ENCODE results near the gene ALDOB. TPM values are rescaled to one million over a fixed set of nuclear protein-coding genes. Genes with fewer than 3 reads are reported as not detected.
A peak's percentile ranks its signal among the peaks of the same experiment; 100 is the strongest.

ALDOB gene
- total RNA-seq, 2 donors from 2014 or later, result not detected

- H3K9me3 Mint-ChIP-seq, result peaks cover 0 to 2% of the 10 kb centered on the region in 2 donors
- ATAC-seq (replicated peaks in 1 of 2), result no peak
Observed at GRCh38 chr9:101432171-101432570, 3.4 kb downstream of the ALDOB start.

GRCh38 chr9:101429736-101430135, 5.8 kb downstream of the ALDOB start:
- DNase-seq (no peak), ATAC-seq (replicated peaks in 1 of 2) (no peak)
- Mint-ChIP-seq H3K27me3 (ENCODE audit: low read depth) (peaks cover 16% of the 10 kb centered on the region), H3K9me3 (peaks cover 2% of the 10 kb centered on the region in 2 donors), H3K27ac (no peak overlapping the region), H3K4me3 (no peak overlapping the region), H3K4me1 (ENCODE audit: low read depth) (no peaks in the 10 kb centered on the region), H3K36me3 (ENCODE audit: insufficient read depth in 2 of 2) (no peaks in the 10 kb centered on the region)

More at GRCh38 chr9:101432171-101432570, 3.4 kb downstream of the ALDOB start:
- no peak overlapping the region for H3K4me3 Mint-ChIP-seq
- DNase-seq, result no peak
- H3K36me3 Mint-ChIP-seq (ENCODE audit: insufficient read depth in 2 of 2), result no peaks in the 10 kb centered on the region
- H3K27me3 Mint-ChIP-seq (ENCODE audit: low read depth), result peaks cover 37% of the 10 kb centered on the region
- H3K27ac Mint-ChIP-seq, result no peak overlapping the region
- no peaks in the 10 kb centered on the region for H3K4me1 Mint-ChIP-seq (ENCODE audit: low read depth)

GRCh38 chr9:101428909-101429308, 6.7 kb downstream of the ALDOB start:
- Mint-ChIP-seq H3K4me3 (no peak overlapping the region), H3K4me1 (ENCODE audit: low read depth) (no peaks in the 10 kb centered on the region), H3K27me3 (ENCODE audit: low read depth) (peaks cover 11% of the 10 kb centered on the region), H3K9me3 (peaks cover 2 to 6% of the 10 kb centered on the region in 2 donors), H3K36me3 (ENCODE audit: insufficient read depth in 2 of 2) (peaks cover 0 to 2% of the 10 kb centered on the region in 2 donors), H3K27ac (no peak overlapping the region)
- DNase-seq, result no peak
- no peak for ATAC-seq (replicated peaks in 1 of 2)

GRCh38 chr9:101427957-101428655, 7.5 kb downstream of the ALDOB start:
- Mint-ChIP-seq H3K36me3 (ENCODE audit: insufficient read depth in 2 of 2) (peaks cover 6% of the 10 kb centered on the region in 2 donors), H3K27me3 (ENCODE audit: low read depth) (peaks cover 7% of the 10 kb centered on the region), H3K27ac (no peak overlapping the region), H3K9me3 (peaks cover 7 to 13% of the 10 kb centered on the region in 2 donors), H3K4me3 (no peak overlapping the region), H3K4me1 (ENCODE audit: low read depth) (no peaks in the 10 kb centered on the region)
- no peak for ATAC-seq (replicated peaks in 1 of 2)
- no peak for DNase-seq

GRCh38 chr9:101427358-101427757, 8.2 kb downstream of the ALDOB start:
- no peak overlapping the region for H3K27ac Mint-ChIP-seq

GRCh38 chr9:101421653-101422065, 13.9 kb downstream of the ALDOB start:
- H3K4me3 Mint-ChIP-seq, result no peak overlapping the region
- no peaks in the 10 kb centered on the region for H3K27me3 Mint-ChIP-seq (ENCODE audit: low read depth)
- no peak for DNase-seq
- no peak for ATAC-seq (replicated peaks in 1 of 2)
- peaks cover 6% of the 10 kb centered on the region for H3K4me1 Mint-ChIP-seq (ENCODE audit: low read depth)
- no peak overlapping the region for H3K27ac Mint-ChIP-seq
- peaks cover 15 to 18% of the 10 kb centered on the region in 2 donors for H3K36me3 Mint-ChIP-seq (ENCODE audit: insufficient read depth in 2 of 2)
- H3K9me3 Mint-ChIP-seq, result peaks cover 17 to 29% of the 10 kb centered on the region in 2 donors

More at GRCh38 chr9:101427358-101427757, 8.2 kb downstream of the ALDOB start:
- Mint-ChIP-seq H3K36me3 (ENCODE audit: insufficient read depth in 2 of 2) (peaks cover 6 to 7% of the 10 kb centered on the region in 2 donors), H3K27me3 (ENCODE audit: low read depth) (peaks cover 7% of the 10 kb centered on the region), H3K4me1 (ENCODE audit: low read depth) (no peaks in the 10 kb centered on the region), H3K9me3 (peaks cover 8 to 14% of the 10 kb centered on the region in 2 donors), H3K4me3 (no peak overlapping the region)
- DNase-seq (no peak), ATAC-seq (replicated peaks in 1 of 2) (no peak)

GRCh38 chr9:101419863-101420262, 15.7 kb downstream of the ALDOB start:
- H3K36me3 Mint-ChIP-seq (ENCODE audit: insufficient read depth in 2 of 2), result peaks cover 15 to 21% of the 10 kb centered on the region in 2 donors
- no peak overlapping the region for H3K27ac Mint-ChIP-seq
- ATAC-seq (replicated peaks in 1 of 2) (no peak), DNase-seq (no peak)
- H3K4me1 Mint-ChIP-seq (ENCODE audit: low read depth), result peaks cover 6% of the 10 kb centered on the region
- H3K9me3 Mint-ChIP-seq, result peaks cover 17 to 31% of the 10 kb centered on the region in 2 donors
- no peaks in the 10 kb centered on the region for H3K27me3 Mint-ChIP-seq (ENCODE audit: low read depth)
- H3K4me3 Mint-ChIP-seq, result no peak overlapping the region

GRCh38 chr9:101418518-101419430, 16.8 kb downstream of the ALDOB start:
- ATAC-seq (replicated peaks in 1 of 2) (peak in 1 of 2 donors; percentile 48), DNase-seq (no peak)
- H3K9me3 Mint-ChIP-seq, result peaks cover 21 to 30% of the 10 kb centered on the region in 2 donors
- H3K4me3 Mint-ChIP-seq, result no peak overlapping the region
- H3K27me3 Mint-ChIP-seq (ENCODE audit: low read depth), result no peaks in the 10 kb centered on the region
- peaks cover 21 to 24% of the 10 kb centered on the region in 2 donors for H3K36me3 Mint-ChIP-seq (ENCODE audit: insufficient read depth in 2 of 2)
- H3K4me1 Mint-ChIP-seq (ENCODE audit: low read depth), result peaks cover 6% of the 10 kb centered on the region
- H3K27ac Mint-ChIP-seq, result no peak overlapping the region

- Mint-ChIP-seq H3K27ac (no peak overlapping the region), H3K4me1 (ENCODE audit: low read depth) (peaks cover 6% of the 10 kb centered on the region), H3K9me3 (peaks cover 21 to 31% of the 10 kb centered on the region in 2 donors), H3K4me3 (no peak overlapping the region), H3K36me3 (ENCODE audit: insufficient read depth in 2 of 2) (peaks cover 22 to 25% of the 10 kb centered on the region in 2 donors), H3K27me3 (ENCODE audit: low read depth) (no peaks in the 10 kb centered on the region)
- DNase-seq (no peak), ATAC-seq (replicated peaks in 1 of 2) (no peak)
Observed at GRCh38 chr9:101417977-101418376, 17.6 kb downstream of the ALDOB start.

- H3K36me3 Mint-ChIP-seq (ENCODE audit: insufficient read depth in 2 of 2), result peaks cover 27 to 28% of the 10 kb centered on the region in 2 donors
Observed at GRCh38 chr9:101417389-101417788, 18.2 kb downstream of the ALDOB start.

GRCh38 chr9:101415578-101415977, 20.0 kb downstream of the ALDOB start:
- Mint-ChIP-seq H3K36me3 (ENCODE audit: insufficient read depth in 2 of 2) (peaks cover 34 to 39% of the 10 kb centered on the region in 2 donors), H3K27ac (no peak overlapping the region), H3K4me3 (no peak overlapping the region), H3K27me3 (ENCODE audit: low read depth) (no peaks in the 10 kb centered on the region), H3K4me1 (ENCODE audit: low read depth) (peaks cover 6% of the 10 kb centered on the region), H3K9me3 (peaks cover 27 to 39% of the 10 kb centered on the region in 2 donors)
- ATAC-seq (replicated peaks in 1 of 2) (no peak), DNase-seq (no peak)

More at GRCh38 chr9:101417389-101417788, 18.2 kb downstream of the ALDOB start:
- no peak overlapping the region for H3K27ac Mint-ChIP-seq
- peaks cover 6% of the 10 kb centered on the region for H3K4me1 Mint-ChIP-seq (ENCODE audit: low read depth)
- no peak overlapping the region for H3K4me3 Mint-ChIP-seq
- H3K9me3 Mint-ChIP-seq, result peaks cover 25 to 35% of the 10 kb centered on the region in 2 donors
- ATAC-seq (replicated peaks in 1 of 2), result no peak
- no peaks in the 10 kb centered on the region for H3K27me3 Mint-ChIP-seq (ENCODE audit: low read depth)
- no peak for DNase-seq

GRCh38 chr9:101414839-101415238, 20.7 kb downstream of the ALDOB start:
- H3K9me3 Mint-ChIP-seq, result peaks cover 27 to 39% of the 10 kb centered on the region in 2 donors
- H3K27me3 Mint-ChIP-seq (ENCODE audit: low read depth), result no peaks in the 10 kb centered on the region
- ATAC-seq (replicated peaks in 1 of 2) (no peak), DNase-seq (no peak)
- no peak overlapping the region for H3K4me3 Mint-ChIP-seq
- H3K27ac Mint-ChIP-seq, result no peak overlapping the region
- H3K36me3 Mint-ChIP-seq (ENCODE audit: insufficient read depth in 2 of 2), result peaks cover 36 to 44% of the 10 kb centered on the region in 2 donors
- H3K4me1 Mint-ChIP-seq (ENCODE audit: low read depth), result peaks cover 6% of the 10 kb centered on the region

GRCh38 chr9:101409079-101409477, 26.5 kb downstream of the ALDOB start:
- Mint-ChIP-seq H3K27ac (no peak overlapping the region), H3K36me3 (ENCODE audit: insufficient read depth in 2 of 2) (peaks cover 53 to 86% of the 10 kb centered on the region in 2 donors), H3K27me3 (ENCODE audit: low read depth) (no peaks in the 10 kb centered on the region), H3K4me3 (no peak overlapping the region), H3K9me3 (peaks cover 30 to 42% of the 10 kb centered on the region in 2 donors), H3K4me1 (ENCODE audit: low read depth) (no peaks in the 10 kb centered on the region)
- ATAC-seq (replicated peaks in 1 of 2) (no peak), DNase-seq (no peak)
